Astrocyte of the cerebellum (primary cell): ENCODE measurements around the gene CMIP.

ENCODE experiments used
- DNase-seq: peaks from one replicate; pipeline ENCODE4 v3.0.0-alpha.2; 2011; ENCODE audit warnings: low read depth
- H3K4me3 ChIP-seq: 2 replicates; pipeline ENCODE4 v1.5.1; 2011; ENCODE audit warnings: mild to moderate bottlenecking, low read depth, low read length, moderate library complexity
- in situ Hi-C: cut with HindIII; loops from 2 replicates; pipeline ENCODE4 v1.10.0; 2017; ENCODE audit warnings: low sequenced_read_pairs
- TF ChIP-seq, protein P1 (sequence below): IDR thresholded peaks from 2 replicates; pipeline ENCODE4 v1.5.1; 2012; ENCODE audit warnings: low read length, low read depth, moderate library complexity, mild to moderate bottlenecking; ENCODE audit errors: missing control alignments

CMIP gene

DNA sequence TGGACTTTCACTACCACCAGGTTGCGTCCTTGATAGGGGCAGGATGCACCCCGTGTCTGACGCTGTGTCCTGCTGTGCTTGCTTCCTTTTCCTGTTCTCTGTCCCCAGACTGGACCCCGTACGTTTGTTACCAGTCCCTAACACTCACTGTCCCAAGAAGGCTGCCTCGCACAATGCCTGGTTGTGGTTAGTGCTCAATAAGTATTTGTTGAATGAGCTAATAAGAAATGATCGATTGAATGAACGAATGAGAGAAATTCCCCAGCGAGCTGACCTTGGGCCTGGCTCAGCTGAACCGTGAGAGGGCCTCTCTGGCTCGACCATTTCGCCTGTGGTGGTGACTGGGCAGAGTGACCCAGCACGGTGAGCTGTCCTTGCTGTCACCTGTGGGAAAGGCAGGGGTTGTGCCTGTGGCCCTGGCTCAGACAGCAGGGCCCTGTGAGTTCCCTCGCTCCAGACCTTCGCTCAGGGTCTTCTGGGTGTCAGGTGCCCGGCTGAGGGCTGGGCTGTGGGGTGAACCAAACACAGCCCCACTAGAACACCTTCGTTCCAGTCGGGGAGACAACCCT lies 20.9 kb downstream of the CMIP start:
- no peak for DNase-seq
- TF ChIP-seq, protein P1, sequence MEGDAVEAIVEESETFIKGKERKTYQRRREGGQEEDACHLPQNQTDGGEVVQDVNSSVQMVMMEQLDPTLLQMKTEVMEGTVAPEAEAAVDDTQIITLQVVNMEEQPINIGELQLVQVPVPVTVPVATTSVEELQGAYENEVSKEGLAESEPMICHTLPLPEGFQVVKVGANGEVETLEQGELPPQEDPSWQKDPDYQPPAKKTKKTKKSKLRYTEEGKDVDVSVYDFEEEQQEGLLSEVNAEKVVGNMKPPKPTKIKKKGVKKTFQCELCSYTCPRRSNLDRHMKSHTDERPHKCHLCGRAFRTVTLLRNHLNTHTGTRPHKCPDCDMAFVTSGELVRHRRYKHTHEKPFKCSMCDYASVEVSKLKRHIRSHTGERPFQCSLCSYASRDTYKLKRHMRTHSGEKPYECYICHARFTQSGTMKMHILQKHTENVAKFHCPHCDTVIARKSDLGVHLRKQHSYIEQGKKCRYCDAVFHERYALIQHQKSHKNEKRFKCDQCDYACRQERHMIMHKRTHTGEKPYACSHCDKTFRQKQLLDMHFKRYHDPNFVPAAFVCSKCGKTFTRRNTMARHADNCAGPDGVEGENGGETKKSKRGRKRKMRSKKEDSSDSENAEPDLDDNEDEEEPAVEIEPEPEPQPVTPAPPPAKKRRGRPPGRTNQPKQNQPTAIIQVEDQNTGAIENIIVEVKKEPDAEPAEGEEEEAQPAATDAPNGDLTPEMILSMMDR = no peak
- in situ Hi-C loops = no loop called here

DNA sequence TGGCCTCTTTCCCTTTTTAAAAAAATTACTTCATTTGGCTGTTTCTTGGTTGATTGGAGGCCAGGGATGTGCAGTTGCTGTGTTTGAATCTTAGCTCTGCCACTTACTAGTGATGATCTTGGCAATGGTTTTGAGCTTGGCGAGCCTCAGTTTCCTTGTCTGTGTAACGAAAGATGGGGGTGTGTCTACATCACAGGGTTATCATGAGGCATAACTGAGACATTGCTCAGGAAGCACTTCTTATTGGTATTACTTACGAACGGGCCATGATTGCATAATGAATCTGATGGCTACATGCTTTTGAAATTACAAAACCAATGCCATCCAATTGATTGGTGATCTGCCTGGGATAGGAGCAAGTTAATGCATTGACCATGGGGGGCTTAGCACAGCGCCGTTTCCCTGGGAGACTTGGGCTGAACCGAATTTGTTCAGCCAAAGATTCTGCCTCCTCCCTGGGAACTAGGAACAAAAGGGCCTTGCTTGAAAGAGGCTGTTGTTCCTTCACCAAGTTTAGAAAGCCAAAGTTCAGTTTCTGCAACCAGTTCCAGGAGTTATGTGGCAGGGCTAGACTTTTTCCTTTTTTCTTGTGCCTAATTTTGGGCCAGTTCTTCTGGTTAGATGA lies 21.9 kb downstream of the CMIP start:
- H3K4me3 ChIP-seq = no peak overlapping the region
- no peak for DNase-seq
- TF ChIP-seq, protein P1 = no peak
- in situ Hi-C loops = no loop called here

More for the DNA sequence above, 20.9 kb downstream of the CMIP start:
- H3K4me3 ChIP-seq = no peak overlapping the region

DNA sequence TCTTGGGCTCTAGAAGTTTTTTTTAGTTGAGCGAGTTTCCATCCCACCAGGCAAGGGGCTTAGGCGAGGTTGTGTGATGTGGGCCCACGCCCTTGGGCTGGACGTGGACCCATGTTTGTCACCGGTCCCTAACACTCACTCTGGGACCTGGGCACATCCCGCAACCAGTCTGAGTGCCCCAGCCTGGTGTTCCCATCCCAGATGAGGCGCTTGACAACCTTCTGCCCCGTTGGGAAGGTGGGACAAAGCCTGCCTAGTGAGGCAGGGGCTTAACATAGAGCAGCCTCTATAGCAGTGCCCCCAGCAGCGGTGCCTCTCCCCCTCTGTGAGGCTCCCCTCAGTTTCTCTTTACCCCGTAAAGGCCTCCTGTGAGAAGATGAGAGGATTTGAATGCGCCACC lies 22.5 kb downstream of the CMIP start:
- no peak for DNase-seq
- no peak overlapping the region for H3K4me3 ChIP-seq
- in situ Hi-C loops = no loop called here
- TF ChIP-seq, protein P1 = no peak

DNA sequence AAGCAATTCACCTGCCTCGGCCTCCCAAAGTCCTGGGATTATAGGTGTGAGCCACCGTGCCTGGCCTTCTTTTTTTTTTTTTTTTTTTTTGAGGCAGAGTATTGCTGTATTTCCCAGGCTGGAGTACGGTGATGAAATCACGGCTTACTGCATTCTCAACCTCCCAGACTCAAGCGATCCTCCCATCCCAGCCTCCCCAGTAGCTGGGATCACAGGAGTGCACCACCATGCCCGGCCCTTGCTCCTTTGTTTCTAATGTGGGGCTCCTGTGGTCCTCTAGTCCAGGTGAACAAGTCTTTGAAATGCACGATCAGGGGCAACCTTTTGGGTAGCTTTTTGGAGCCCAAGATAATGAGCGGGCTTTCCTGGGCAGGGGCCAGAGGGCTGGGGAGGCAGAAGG lies 23.2 kb downstream of the CMIP start:
- no peak for DNase-seq
- TF ChIP-seq, protein P1 = no peak
- in situ Hi-C loops = no loop called here
- H3K4me3 ChIP-seq = no peak overlapping the region

DNA sequence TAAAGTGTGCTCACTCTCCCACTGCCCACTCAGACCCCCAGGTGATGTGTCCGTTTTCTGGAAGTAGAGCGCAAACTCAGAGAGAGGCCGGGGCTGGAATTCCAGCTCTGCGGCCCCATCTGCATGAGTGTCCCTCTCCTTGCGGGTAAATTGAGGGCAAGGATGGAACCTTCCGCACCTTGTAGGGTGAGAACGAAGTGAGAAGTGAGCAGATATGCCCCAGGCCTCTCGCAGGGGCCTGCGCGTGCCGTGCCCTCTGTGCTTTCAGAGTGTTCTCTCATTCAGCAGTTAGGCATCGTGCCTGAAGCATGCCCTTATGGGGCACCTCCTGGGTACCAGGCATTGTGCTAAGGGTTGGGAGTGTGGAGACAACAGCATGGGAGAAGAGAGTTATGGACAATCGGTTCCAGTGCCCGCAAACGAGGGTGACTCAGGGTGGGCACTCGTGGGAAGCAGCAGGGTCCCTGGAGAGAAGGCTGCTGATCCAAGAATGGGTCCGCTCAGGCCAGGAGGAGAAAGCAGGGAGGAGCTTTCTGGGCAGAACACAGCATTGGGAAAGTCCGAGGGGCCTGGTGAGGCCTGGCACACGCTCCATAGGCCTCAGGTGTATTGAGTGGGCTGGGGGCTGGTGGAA lies 23.8 kb downstream of the CMIP start:
- H3K4me3 ChIP-seq = no peak overlapping the region
- DNase-seq = no peak
- TF ChIP-seq, protein P1 = no peak
- in situ Hi-C loops = no loop called here

DNA sequence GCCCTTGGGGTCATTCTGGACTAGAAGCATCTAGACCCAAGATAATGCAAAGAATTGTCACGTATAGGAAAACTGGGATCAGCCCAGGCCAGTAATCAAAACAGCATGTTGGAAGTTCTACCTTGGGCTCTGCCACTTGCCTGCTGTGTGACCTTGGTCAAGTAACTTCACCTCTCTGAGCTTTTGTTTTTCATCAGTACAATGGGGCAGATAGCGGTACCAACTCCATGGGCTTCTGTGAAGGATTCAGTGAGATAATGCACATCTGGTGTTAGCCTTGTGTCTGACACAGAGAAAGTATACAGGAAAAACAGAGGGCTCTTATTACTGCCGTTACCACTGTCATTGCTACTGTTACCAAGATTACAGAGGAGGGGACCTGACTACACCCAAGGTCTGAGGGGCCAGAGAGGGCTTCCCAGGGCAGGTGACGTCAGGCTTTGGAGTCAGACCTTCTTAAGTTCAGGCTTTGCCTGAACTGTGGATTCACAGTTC lies 24.6 kb downstream of the CMIP start:
- no peak for DNase-seq
- H3K4me3 ChIP-seq = no peak overlapping the region
- TF ChIP-seq, protein P1 = no peak
- in situ Hi-C loops = no loop called here
